SU-DHL-6 (cell line): ENCODE measurements around the gene LEKR1.

Experiments
- H2AFZ ChIP-seq: fragments of 200-600 bp; sonication (generic); 2 replicates; pipeline ENCODE4 v1.6.1; 2014; ENCODE audit warnings: low read depth, mild to moderate bottlenecking, moderate library complexity, mixed read lengths, antibody characterized with exemption, low read length; ENCODE audit not compliant: severe bottlenecking
- H3F3A ChIP-seq: fragments of 200-600 bp; shearing (Covaris generic); 2 replicates; pipeline ENCODE4 v1.6.0; 2016; ENCODE audit warnings: antibody characterized with exemption, mild to moderate bottlenecking; ENCODE audit not compliant: insufficient read depth
- H3K27ac ChIP-seq: fragments of 200-600 bp; sonication (generic); 2 replicates; pipeline ENCODE4 v1.5.1; 2016; ENCODE audit warnings: low read depth, mild to moderate bottlenecking, low read length, moderate library complexity, mixed read lengths
- H3K27me3 ChIP-seq: fragments of 200-600 bp; sonication (generic), shearing (Covaris generic); 2 replicates; pipeline ENCODE4 v1.6.0; 2014; ENCODE audit warnings: mild to moderate bottlenecking, low read length
- H3K36me3 ChIP-seq: fragments of 200-600 bp; sonication (generic); 2 replicates; pipeline ENCODE4 v1.6.1; 2014; ENCODE audit warnings: mild to moderate bottlenecking, low read length, mixed read lengths
- H3K4me2 ChIP-seq: fragments of 300-600, 200-600 bp; shearing (Covaris generic), sonication (generic); 2 replicates; pipeline ENCODE4 v1.6.0; 2014; ENCODE audit warnings: low read length, low read depth, mild to moderate bottlenecking; ENCODE audit not compliant: poor library complexity, severe bottlenecking
- H3K4me3 ChIP-seq: fragments of 200-600 bp; sonication (generic); 2 replicates; pipeline ENCODE4 v1.5.1; 2014; ENCODE audit warnings: antibody characterized with exemption, low read length, mild to moderate bottlenecking, mixed read lengths; ENCODE audit not compliant: insufficient read depth, poor library complexity, severe bottlenecking
- H3K79me2 ChIP-seq: fragments of 200-600 bp; sonication (generic); 2 replicates; pipeline ENCODE4 v1.6.1; 2014; ENCODE audit warnings: mild to moderate bottlenecking, low read length, moderate library complexity; ENCODE audit not compliant: insufficient read depth
- H3K9ac ChIP-seq: fragments of 200-600 bp; sonication (generic); 2 replicates; pipeline ENCODE4 v1.7.0; 2014; ENCODE audit warnings: mild to moderate bottlenecking, low read length
- H3K9me2 ChIP-seq: fragments of 200-600 bp; sonication (generic); replicated peaks from 2 replicates; pipeline ENCODE4 v1.6.1; 2014; ENCODE audit warnings: low read length; ENCODE audit not compliant: insufficient read depth
- H3K9me3 ChIP-seq: fragments of 200-600 bp; sonication (generic); 2 replicates; pipeline ENCODE4 v1.6.1; 2014; ENCODE audit warnings: low read length, mixed read lengths; ENCODE audit not compliant: insufficient read depth
- H4K20me1 ChIP-seq: fragments of 200-600 bp; sonication (generic); 2 replicates; pipeline ENCODE4 v1.6.1; 2014; ENCODE audit warnings: low read depth, mild to moderate bottlenecking, antibody characterized with exemption, low read length, moderate library complexity, mixed read lengths
- EZH2phosphoT487 ChIP-seq: fragments of 200-600 bp; sonication (generic), shearing (Covaris generic); conservative IDR thresholded peaks from 2 replicates; pipeline ENCODE4 v1.6.1; 2018; ENCODE audit warnings: mild to moderate bottlenecking, antibody characterized with exemption, low read length, moderate library complexity, mixed read lengths
- TF ChIP-seq, protein P1 (sequence below): fragments of 200-600 bp; sonication (generic); IDR thresholded peaks from one replicate; pipeline ENCODE4 v1.5.1; 2017; ENCODE audit warnings: antibody characterized with exemption, mild to moderate bottlenecking, low read length, moderate library complexity; ENCODE audit not compliant: insufficient read depth, poor library complexity, severe bottlenecking

The LEKR1 gene

GRCh38 chr3:156973954-156974353 lies 147.8 kb downstream of the LEKR1 start:
- Histone ChIP-seq H2AFZ (no peak overlapping the region), H3K4me2 (no peak overlapping the region)

DNA sequence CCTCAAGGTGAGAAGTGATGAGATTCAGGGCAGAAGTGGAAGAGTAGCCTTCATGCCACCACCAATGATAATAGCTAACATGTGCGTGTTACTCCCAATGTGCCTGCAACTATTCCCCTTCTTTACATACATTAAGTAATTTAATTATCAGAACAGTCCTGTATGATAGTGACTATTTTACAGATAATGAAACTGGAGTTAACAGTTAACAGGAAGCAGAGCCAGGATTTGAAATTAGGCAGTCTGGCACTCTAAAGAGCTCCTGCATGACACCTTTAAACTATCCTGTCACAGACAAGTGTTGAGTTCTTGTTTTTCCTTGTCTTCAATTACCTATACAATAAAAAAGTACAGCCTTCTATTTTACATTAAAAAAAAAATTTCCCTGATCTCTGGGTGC lies 148.8 kb downstream of the LEKR1 start:
- H3K9ac ChIP-seq, result no peak overlapping the region
- H4K20me1 ChIP-seq, result no peaks in the 10 kb centered on the region
- no peak overlapping the region for H2AFZ ChIP-seq
- no peaks in the 10 kb centered on the region for H3K27me3 ChIP-seq
- H3K4me2 ChIP-seq, result no peak overlapping the region
- TF ChIP-seq EZH2phosphoT487, result no peak
- TF ChIP-seq, protein P1, sequence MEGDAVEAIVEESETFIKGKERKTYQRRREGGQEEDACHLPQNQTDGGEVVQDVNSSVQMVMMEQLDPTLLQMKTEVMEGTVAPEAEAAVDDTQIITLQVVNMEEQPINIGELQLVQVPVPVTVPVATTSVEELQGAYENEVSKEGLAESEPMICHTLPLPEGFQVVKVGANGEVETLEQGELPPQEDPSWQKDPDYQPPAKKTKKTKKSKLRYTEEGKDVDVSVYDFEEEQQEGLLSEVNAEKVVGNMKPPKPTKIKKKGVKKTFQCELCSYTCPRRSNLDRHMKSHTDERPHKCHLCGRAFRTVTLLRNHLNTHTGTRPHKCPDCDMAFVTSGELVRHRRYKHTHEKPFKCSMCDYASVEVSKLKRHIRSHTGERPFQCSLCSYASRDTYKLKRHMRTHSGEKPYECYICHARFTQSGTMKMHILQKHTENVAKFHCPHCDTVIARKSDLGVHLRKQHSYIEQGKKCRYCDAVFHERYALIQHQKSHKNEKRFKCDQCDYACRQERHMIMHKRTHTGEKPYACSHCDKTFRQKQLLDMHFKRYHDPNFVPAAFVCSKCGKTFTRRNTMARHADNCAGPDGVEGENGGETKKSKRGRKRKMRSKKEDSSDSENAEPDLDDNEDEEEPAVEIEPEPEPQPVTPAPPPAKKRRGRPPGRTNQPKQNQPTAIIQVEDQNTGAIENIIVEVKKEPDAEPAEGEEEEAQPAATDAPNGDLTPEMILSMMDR, result no peak
- H3K79me2 ChIP-seq, result no peaks in the 10 kb centered on the region
- H3K36me3 ChIP-seq, result no peaks in the 10 kb centered on the region
- no peak overlapping the region for H3K27ac ChIP-seq
- H3F3A ChIP-seq, result peaks cover 22% of the 10 kb centered on the region; the same call in 1 of the 2 replicates
- H3K9me3 ChIP-seq, result no peaks in the 10 kb centered on the region
- H3K9me2 ChIP-seq, result no peaks in the 10 kb centered on the region
- H3K4me3 ChIP-seq, result no peak overlapping the region

More at GRCh38 chr3:156973954-156974353, 147.8 kb downstream of the LEKR1 start:
- Histone ChIP-seq H3K36me3 (no peaks in the 10 kb centered on the region), H3K27me3 (no peaks in the 10 kb centered on the region), H3K27ac (no peak overlapping the region), H3K4me3 (no peak overlapping the region), H3K9me3 (no peaks in the 10 kb centered on the region), H3F3A (peaks cover 14% of the 10 kb centered on the region; the same call in 1 of the 2 replicates), H3K79me2 (no peaks in the 10 kb centered on the region), H3K9me2 (no peaks in the 10 kb centered on the region), H3K9ac (no peak overlapping the region), H4K20me1 (no peaks in the 10 kb centered on the region)
- TF ChIP-seq, protein P1, result no peak

DNA sequence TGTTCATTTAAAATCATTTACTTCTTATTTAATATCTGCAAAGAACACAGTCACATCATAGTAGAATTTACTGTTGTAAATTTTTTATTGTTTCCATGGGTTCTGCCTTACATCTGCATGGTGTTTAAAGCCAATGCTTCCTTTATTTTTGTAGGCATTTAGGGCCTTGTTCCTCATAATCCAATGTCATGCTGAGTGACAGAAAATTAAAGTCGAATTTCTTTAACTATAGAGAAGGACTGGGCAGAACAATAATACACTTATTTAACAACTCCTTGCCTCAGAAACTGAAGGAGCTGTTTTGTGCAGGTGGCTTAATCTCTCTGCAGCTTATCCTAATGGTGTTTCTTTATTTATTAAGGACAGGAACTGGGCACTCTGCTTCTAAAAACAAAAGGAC lies 149.6 kb downstream of the LEKR1 start:
- Histone ChIP-seq H3K79me2 (no peaks in the 10 kb centered on the region), H3K9ac (no peak overlapping the region), H3K4me2 (no peak overlapping the region), H4K20me1 (no peaks in the 10 kb centered on the region), H3K27me3 (no peaks in the 10 kb centered on the region), H3F3A (peaks cover 22% of the 10 kb centered on the region; the same call in 1 of the 2 replicates), H3K9me3 (no peaks in the 10 kb centered on the region), H3K9me2 (no peaks in the 10 kb centered on the region), H3K27ac (no peak overlapping the region), H3K36me3 (no peaks in the 10 kb centered on the region), H3K4me3 (no peak overlapping the region), H2AFZ (peak overlapping the region; percentile 65)
- no peak for TF ChIP-seq EZH2phosphoT487

GRCh38 chr3:156976933-156977332 lies 150.8 kb downstream of the LEKR1 start:
- H3K4me3 ChIP-seq, result no peak overlapping the region
- no peak overlapping the region for H3K4me2 ChIP-seq
- no peaks in the 10 kb centered on the region for H3K9me2 ChIP-seq
- no peaks in the 10 kb centered on the region for H3K9me3 ChIP-seq
- no peak overlapping the region for H3K9ac ChIP-seq
- peaks cover 22% of the 10 kb centered on the region; the same call in 1 of the 2 replicates for H3F3A ChIP-seq
- TF ChIP-seq, protein P1, result no peak
- no peak for TF ChIP-seq EZH2phosphoT487
- H4K20me1 ChIP-seq, result no peaks in the 10 kb centered on the region
- no peaks in the 10 kb centered on the region for H3K79me2 ChIP-seq
- H3K27me3 ChIP-seq, result no peaks in the 10 kb centered on the region
- H2AFZ ChIP-seq, result no peak overlapping the region
- H3K36me3 ChIP-seq, result no peaks in the 10 kb centered on the region
- no peak overlapping the region for H3K27ac ChIP-seq
